Measurements from ENCODE around the gene CPNE7. TPM values are rescaled to one million over a fixed set of nuclear protein-coding genes. Genes with fewer than 3 reads are reported as not detected.

Gene CPNE7
- total and polyA plus RNA-seq, 2 of the 8 experiments (the other 6 are each of a cell fraction or from before 2014, with no cell fraction given) = 10.0 to 23.7 TPM

DNA sequence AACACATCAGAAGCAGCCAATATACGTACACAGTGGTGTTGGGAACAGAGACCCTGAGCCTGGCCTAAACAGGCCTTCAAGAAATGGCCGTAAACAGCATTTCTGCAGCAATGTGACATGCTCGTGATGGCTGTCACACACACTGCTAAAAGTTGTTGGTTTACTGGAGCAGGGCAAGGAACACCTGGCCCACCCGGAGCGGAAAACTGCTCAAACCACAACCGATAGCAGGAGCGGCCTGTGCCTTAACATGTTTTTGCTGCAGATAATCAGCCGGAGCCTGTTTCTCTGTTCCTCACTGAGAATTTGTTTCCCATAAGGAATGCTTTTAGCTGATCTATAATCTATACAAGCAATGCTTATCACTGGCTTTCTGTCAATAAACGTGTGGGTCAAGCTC is 31.9 kb downstream of the CPNE7 start (continued):
- TF ChIP-seq, protein P1, sequence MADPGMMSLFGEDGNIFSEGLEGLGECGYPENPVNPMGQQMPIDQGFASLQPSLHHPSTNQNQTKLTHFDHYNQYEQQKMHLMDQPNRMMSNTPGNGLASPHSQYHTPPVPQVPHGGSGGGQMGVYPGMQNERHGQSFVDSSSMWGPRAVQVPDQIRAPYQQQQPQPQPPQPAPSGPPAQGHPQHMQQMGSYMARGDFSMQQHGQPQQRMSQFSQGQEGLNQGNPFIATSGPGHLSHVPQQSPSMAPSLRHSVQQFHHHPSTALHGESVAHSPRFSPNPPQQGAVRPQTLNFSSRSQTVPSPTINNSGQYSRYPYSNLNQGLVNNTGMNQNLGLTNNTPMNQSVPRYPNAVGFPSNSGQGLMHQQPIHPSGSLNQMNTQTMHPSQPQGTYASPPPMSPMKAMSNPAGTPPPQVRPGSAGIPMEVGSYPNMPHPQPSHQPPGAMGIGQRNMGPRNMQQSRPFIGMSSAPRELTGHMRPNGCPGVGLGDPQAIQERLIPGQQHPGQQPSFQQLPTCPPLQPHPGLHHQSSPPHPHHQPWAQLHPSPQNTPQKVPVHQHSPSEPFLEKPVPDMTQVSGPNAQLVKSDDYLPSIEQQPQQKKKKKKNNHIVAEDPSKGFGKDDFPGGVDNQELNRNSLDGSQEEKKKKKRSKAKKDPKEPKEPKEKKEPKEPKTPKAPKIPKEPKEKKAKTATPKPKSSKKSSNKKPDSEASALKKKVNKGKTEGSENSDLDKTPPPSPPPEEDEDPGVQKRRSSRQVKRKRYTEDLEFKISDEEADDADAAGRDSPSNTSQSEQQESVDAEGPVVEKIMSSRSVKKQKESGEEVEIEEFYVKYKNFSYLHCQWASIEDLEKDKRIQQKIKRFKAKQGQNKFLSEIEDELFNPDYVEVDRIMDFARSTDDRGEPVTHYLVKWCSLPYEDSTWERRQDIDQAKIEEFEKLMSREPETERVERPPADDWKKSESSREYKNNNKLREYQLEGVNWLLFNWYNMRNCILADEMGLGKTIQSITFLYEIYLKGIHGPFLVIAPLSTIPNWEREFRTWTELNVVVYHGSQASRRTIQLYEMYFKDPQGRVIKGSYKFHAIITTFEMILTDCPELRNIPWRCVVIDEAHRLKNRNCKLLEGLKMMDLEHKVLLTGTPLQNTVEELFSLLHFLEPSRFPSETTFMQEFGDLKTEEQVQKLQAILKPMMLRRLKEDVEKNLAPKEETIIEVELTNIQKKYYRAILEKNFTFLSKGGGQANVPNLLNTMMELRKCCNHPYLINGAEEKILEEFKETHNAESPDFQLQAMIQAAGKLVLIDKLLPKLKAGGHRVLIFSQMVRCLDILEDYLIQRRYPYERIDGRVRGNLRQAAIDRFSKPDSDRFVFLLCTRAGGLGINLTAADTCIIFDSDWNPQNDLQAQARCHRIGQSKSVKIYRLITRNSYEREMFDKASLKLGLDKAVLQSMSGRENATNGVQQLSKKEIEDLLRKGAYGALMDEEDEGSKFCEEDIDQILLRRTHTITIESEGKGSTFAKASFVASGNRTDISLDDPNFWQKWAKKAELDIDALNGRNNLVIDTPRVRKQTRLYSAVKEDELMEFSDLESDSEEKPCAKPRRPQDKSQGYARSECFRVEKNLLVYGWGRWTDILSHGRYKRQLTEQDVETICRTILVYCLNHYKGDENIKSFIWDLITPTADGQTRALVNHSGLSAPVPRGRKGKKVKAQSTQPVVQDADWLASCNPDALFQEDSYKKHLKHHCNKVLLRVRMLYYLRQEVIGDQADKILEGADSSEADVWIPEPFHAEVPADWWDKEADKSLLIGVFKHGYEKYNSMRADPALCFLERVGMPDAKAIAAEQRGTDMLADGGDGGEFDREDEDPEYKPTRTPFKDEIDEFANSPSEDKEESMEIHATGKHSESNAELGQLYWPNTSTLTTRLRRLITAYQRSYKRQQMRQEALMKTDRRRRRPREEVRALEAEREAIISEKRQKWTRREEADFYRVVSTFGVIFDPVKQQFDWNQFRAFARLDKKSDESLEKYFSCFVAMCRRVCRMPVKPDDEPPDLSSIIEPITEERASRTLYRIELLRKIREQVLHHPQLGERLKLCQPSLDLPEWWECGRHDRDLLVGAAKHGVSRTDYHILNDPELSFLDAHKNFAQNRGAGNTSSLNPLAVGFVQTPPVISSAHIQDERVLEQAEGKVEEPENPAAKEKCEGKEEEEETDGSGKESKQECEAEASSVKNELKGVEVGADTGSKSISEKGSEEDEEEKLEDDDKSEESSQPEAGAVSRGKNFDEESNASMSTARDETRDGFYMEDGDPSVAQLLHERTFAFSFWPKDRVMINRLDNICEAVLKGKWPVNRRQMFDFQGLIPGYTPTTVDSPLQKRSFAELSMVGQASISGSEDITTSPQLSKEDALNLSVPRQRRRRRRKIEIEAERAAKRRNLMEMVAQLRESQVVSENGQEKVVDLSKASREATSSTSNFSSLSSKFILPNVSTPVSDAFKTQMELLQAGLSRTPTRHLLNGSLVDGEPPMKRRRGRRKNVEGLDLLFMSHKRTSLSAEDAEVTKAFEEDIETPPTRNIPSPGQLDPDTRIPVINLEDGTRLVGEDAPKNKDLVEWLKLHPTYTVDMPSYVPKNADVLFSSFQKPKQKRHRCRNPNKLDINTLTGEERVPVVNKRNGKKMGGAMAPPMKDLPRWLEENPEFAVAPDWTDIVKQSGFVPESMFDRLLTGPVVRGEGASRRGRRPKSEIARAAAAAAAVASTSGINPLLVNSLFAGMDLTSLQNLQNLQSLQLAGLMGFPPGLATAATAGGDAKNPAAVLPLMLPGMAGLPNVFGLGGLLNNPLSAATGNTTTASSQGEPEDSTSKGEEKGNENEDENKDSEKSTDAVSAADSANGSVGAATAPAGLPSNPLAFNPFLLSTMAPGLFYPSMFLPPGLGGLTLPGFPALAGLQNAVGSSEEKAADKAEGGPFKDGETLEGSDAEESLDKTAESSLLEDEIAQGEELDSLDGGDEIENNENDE (IDR thresholded peaks at IDR 0.05; ENCODE audit: insufficient replicate concordance, low read length) = no peak
- TF ChIP-seq EP300 (IDR thresholded peaks at IDR 0.05; ENCODE audit: borderline replicate concordance in 1 of 2, low read depth in 2 of 2, low read length in 2 of 2) = no peak
- no peak for TF ChIP-seq SRF (IDR thresholded peaks at IDR 0.05; ENCODE audit: low read depth, low read length)
- TF ChIP-seq JUN (IDR thresholded peaks at IDR 0.05; ENCODE audit: low read depth, low read length) = no peak
- TF ChIP-seq BCL11A (IDR thresholded peaks at IDR 0.05; ENCODE audit: low read depth in 2 of 2, low read length in 2 of 2) = no peak
- TF ChIP-seq TBP (IDR thresholded peaks at IDR 0.05; ENCODE audit: low read depth, low read length) = no peak
- no peak for TF ChIP-seq PHF8 (conservative IDR thresholded peaks at IDR 0.05; ENCODE audit: low read depth, low read length)
- TF ChIP-seq HDAC6 (IDR thresholded peaks at IDR 0.05; ENCODE audit: low read depth, low read length) = no peak

Data from H1 (cell line).